HepG2 (cell line): ENCODE results near the gene EGFLAM. TPM values are rescaled to one million over a fixed set of nuclear protein-coding genes. Genes with fewer than 3 reads are reported as not detected.

Source experiments
- ATAC-seq: fragments of 200-7000 bp; cut with Tn5 transposase; 3 replicates; pipeline ENCODE4 v1.9.1; 2020; ENCODE audit warnings: mild to moderate bottlenecking, moderate library complexity
- BruUV-seq: library from RNA; stranded (reverse); fragments of 400-500 nt; replicated peaks from 2 replicates; lab custom pipeline; 2021; lab: Mats Ljungman, UMichigan
- CTCF ChIA-PET: fragments of 300-600 bp; formaldehyde crosslinking; extraction: SDS; loops from one replicate; lab custom pipeline; 2021; ENCODE audit warnings: low total read pairs, inconsistent platforms, low intra/inter-chr PET ratio; lab: Yijun Ruan, JAX
- POLR2A ChIA-PET: fragments of 350-600 bp; sonication (Branson Sonifier 250); formaldehyde crosslinking; loops from one replicate; lab custom pipeline; 2020; ENCODE audit warnings: antibody characterized with exemption, inconsistent platforms; lab: Yijun Ruan, JAX
- DNase-seq: peaks from one replicate; pipeline ENCODE4 v3.0.0-alpha.2; 2015; ENCODE audit warnings: low spot score
- FAIRE-seq: peaks from 3 replicates; lab custom pipeline; 2011; peaks lifted over from hg19 to GRCh38; lab: Jason Lieb, UNC
- H2AFZ ChIP-seq: one replicate; pipeline ENCODE4 v1.6.1; 2011; ENCODE audit warnings: low read length, inconsistent platforms
- H3K27ac ChIP-seq: fragments of 300-600 bp; 3 replicates; pipeline ENCODE4 v1.8.0; 2011; ENCODE audit warnings: mixed run types, mild to moderate bottlenecking, mixed read lengths, low read length, inconsistent platforms; ENCODE audit not compliant: insufficient read depth; ENCODE audit errors: extremely low read length
- H3K27me3 ChIP-seq, 2 experiments: fragments of 200-600 bp in 1 of 2; 2 replicates in 1 of 2; 3 replicates in 1 of 2; pipeline versions ENCODE4 v1.6.0 to v1.8.0; 2011; ENCODE audit warnings: low read length in 2 of 2, mild to moderate bottlenecking in 2 of 2, moderate library complexity in 2 of 2, inconsistent platforms in 1 of 2; ENCODE audit not compliant: insufficient read depth in 2 of 2, control insufficient read depth in 1 of 2
- H3K36me3 ChIP-seq, 2 experiments: fragments of 200-600 bp in 1 of 2; replicated peaks in 1 of 2; 2 replicates in 1 of 2; 3 replicates in 1 of 2; pipeline versions ENCODE4 v1.5.1 to v1.8.0; 2011; ENCODE audit warnings: low read length in 2 of 2, inconsistent platforms in 1 of 2; ENCODE audit not compliant: insufficient read depth in 2 of 2, control insufficient read depth in 1 of 2
- H3K4me1 ChIP-seq: 2 replicates; pipeline ENCODE4 v1.5.1; 2012; ENCODE audit warnings: low read length, inconsistent platforms; ENCODE audit not compliant: insufficient read depth
- H3K4me2 ChIP-seq: 2 replicates; pipeline ENCODE4 v1.6.0; 2011; ENCODE audit warnings: low read depth, low read length, inconsistent platforms
- H3K4me3 ChIP-seq, 3 experiments: fragments of 200-600 bp in 1 of 3; sonication (generic), shearing (Covaris generic) in 1 of 3; replicated peaks in 1 of 3; 2 replicates each; pipeline ENCODE4 v1.5.1; 2011 to 2016; ENCODE audit warnings: low read length in 3 of 3, inconsistent platforms in 2 of 3, low read depth in 2 of 3, mild to moderate bottlenecking in 2 of 3, control low read depth in 1 of 3, mixed read lengths in 1 of 3; ENCODE audit not compliant: insufficient read depth in 1 of 3
- H3K79me2 ChIP-seq: one replicate; pipeline ENCODE4 v1.6.1; 2011; ENCODE audit warnings: low read length, inconsistent platforms; ENCODE audit not compliant: insufficient read depth
- H3K9ac ChIP-seq: 2 replicates; pipeline ENCODE4 v1.6.0; 2011; ENCODE audit warnings: mild to moderate bottlenecking, low read depth, low read length, inconsistent platforms; ENCODE audit not compliant: insufficient read depth
- H3K9me3 ChIP-seq: 2 replicates; pipeline ENCODE4 v1.5.1; 2012; ENCODE audit warnings: mild to moderate bottlenecking, low read length
- H4K20me1 ChIP-seq: 2 replicates; pipeline ENCODE4 v1.6.0; 2011; ENCODE audit warnings: inconsistent platforms, mild to moderate bottlenecking, low read length, moderate library complexity; ENCODE audit not compliant: insufficient read depth
- GATA4 ChIP-seq: sonication (generic); IDR thresholded peaks from 2 replicates; pipeline ENCODE4 v1.6.1; 2016; ENCODE audit warnings: antibody characterized with exemption, low read depth, borderline replicate concordance
- GATAD2A ChIP-seq: IDR thresholded peaks from 2 replicates; pipeline ENCODE4 v1.6.1; 2016
- NR1H2 ChIP-seq: sonication (generic); formaldehyde crosslinking; IDR thresholded peaks from 2 replicates; pipeline ENCODE4 v1.8.1; 2022; ENCODE audit warnings: low read depth, missing genetic modification reagents, borderline replicate concordance
- RFXANK ChIP-seq: IDR thresholded peaks from 2 replicates; pipeline ENCODE4 v1.6.1; 2016
- SP140L ChIP-seq: sonication (generic); formaldehyde crosslinking; IDR thresholded peaks from 2 replicates; pipeline ENCODE4 v1.4.0; 2020; ENCODE audit warnings: missing genetic modification reagents, borderline replicate concordance
- SRF ChIP-seq: IDR thresholded peaks from 2 replicates; pipeline ENCODE4 v1.6.1; 2011; ENCODE audit warnings: mild to moderate bottlenecking, low read depth, low read length, moderate library complexity
- TGIF2 ChIP-seq: IDR thresholded peaks from 2 replicates; pipeline ENCODE4 v1.6.1; 2016; ENCODE audit warnings: control low read depth, missing compliant biosample characterization
- ZBTB14 ChIP-seq: sonication (generic); formaldehyde crosslinking; IDR thresholded peaks from 2 replicates; pipeline ENCODE4 v1.4.0; 2020; ENCODE audit warnings: missing genetic modification reagents
- ZBTB20 ChIP-seq: sonication (generic); formaldehyde crosslinking; IDR thresholded peaks from 2 replicates; pipeline ENCODE4 v1.8.1; 2023; ENCODE audit warnings: missing genetic modification reagents, low read depth, mild to moderate bottlenecking, borderline replicate concordance
- ZNF337 ChIP-seq: sonication (generic); formaldehyde crosslinking; IDR thresholded peaks from 2 replicates; pipeline ENCODE4 v1.5.1; 2020; ENCODE audit warnings: missing genetic modification reagents, low read depth, mild to moderate bottlenecking, borderline replicate concordance
- ZNF34 ChIP-seq: sonication (generic); formaldehyde crosslinking; IDR thresholded peaks from 2 replicates; pipeline ENCODE4 v1.4.0; 2020; ENCODE audit warnings: mild to moderate bottlenecking, missing genetic modification reagents, borderline replicate concordance
- ZNF44 ChIP-seq: sonication (generic); formaldehyde crosslinking; IDR thresholded peaks from 2 replicates; pipeline ENCODE4 v1.5.1; 2020; ENCODE audit warnings: mild to moderate bottlenecking, missing genetic modification reagents
- ZNF550 ChIP-seq: sonication (generic); formaldehyde crosslinking; IDR thresholded peaks from 2 replicates; pipeline ENCODE4 v1.4.0; 2020; ENCODE audit warnings: mild to moderate bottlenecking, missing genetic modification reagents, borderline replicate concordance
- ZNF629 ChIP-seq: sonication (generic); formaldehyde crosslinking; conservative IDR thresholded peaks from 2 replicates; pipeline ENCODE4 v1.5.0; 2020; ENCODE audit warnings: missing genetic modification reagents
- WGBS: methylation state at CpG from one replicate; pipeline ENCODE4 v1.1.6; 2017; ENCODE audit warnings: low lambda C conversion rate; 5-methylcytosine and 5-hydroxymethylcytosine counted together
- in situ Hi-C: cut with HindIII; loops from 2 replicates; pipeline ENCODE4 v1.10.0; 2017; ENCODE audit warnings: low pct_unique_long_range_greater_than_20kb; ENCODE audit not compliant: extremely low pct_ligation_motif_present
- intact Hi-C: fragments of 100-400 bp; cut with micrococcal nuclease; formaldehyde crosslinking; loops from one replicate; pipeline ENCODE4 v1.10.0; 2022; ENCODE audit not compliant: unreplicated experiment
- polyA plus RNA-seq, 8 experiments: library from polyadenylated mRNA; depleted of rRNA in 3 of 8; stranded (reverse) in 7 of 8; unstranded in 1 of 8; fragments of >200 nt; fragmentation: Illumina TruSeq in 4 of 8; extraction: Trizol in 4 of 8; gene quantifications; 2 replicates each; pipeline versions ENCODE4 v1.2.1 to v1.2.3, GENCODE V29; 2011 to 2016; ENCODE audit warnings: low read depth in 4 of 8, missing spikeins in 1 of 8, mixed read lengths in 1 of 8; ENCODE audit not compliant: insufficient read depth in 1 of 8
- total RNA-seq, 5 experiments: library from RNA; depleted of rRNA; stranded (reverse); fragments of >200 nt; fragmentation: Illumina TruSeq; extraction: Trizol; gene quantifications; 2 replicates each; pipeline ENCODE4 v1.2.3, GENCODE V29; 2016; ENCODE audit warnings: low read depth in 1 of 5
- TF ChIP-seq, protein P1 (sequence below): sonication (generic); formaldehyde crosslinking; IDR thresholded peaks from 2 replicates; pipeline ENCODE4 v1.4.0; 2020; ENCODE audit warnings: missing genetic modification reagents, borderline replicate concordance

The EGFLAM gene
- total and polyA plus RNA-seq, 2 of the 13 experiments (the other 11 are each of a cell fraction or from before 2014, with no cell fraction given): not detected

- TF ChIP-seq, protein P1, sequence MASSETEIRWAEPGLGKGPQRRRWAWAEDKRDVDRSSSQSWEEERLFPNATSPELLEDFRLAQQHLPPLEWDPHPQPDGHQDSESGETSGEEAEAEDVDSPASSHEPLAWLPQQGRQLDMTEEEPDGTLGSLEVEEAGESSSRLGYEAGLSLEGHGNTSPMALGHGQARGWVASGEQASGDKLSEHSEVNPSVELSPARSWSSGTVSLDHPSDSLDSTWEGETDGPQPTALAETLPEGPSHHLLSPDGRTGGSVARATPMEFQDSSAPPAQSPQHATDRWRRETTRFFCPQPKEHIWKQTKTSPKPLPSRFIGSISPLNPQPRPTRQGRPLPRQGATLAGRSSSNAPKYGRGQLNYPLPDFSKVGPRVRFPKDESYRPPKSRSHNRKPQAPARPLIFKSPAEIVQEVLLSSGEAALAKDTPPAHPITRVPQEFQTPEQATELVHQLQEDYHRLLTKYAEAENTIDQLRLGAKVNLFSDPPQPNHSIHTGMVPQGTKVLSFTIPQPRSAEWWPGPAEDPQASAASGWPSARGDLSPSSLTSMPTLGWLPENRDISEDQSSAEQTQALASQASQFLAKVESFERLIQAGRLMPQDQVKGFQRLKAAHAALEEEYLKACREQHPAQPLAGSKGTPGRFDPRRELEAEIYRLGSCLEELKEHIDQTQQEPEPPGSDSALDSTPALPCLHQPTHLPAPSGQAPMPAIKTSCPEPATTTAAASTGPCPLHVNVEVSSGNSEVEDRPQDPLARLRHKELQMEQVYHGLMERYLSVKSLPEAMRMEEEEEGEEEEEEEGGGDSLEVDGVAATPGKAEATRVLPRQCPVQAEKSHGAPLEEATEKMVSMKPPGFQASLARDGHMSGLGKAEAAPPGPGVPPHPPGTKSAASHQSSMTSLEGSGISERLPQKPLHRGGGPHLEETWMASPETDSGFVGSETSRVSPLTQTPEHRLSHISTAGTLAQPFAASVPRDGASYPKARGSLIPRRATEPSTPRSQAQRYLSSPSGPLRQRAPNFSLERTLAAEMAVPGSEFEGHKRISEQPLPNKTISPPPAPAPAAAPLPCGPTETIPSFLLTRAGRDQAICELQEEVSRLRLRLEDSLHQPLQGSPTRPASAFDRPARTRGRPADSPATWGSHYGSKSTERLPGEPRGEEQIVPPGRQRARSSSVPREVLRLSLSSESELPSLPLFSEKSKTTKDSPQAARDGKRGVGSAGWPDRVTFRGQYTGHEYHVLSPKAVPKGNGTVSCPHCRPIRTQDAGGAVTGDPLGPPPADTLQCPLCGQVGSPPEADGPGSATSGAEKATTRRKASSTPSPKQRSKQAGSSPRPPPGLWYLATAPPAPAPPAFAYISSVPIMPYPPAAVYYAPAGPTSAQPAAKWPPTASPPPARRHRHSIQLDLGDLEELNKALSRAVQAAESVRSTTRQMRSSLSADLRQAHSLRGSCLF: no peak
- TF ChIP-seq ZNF44 (CRISPR knock-in tag) (no peak), NR1H2 (CRISPR knock-in tag) (no peak), SP140L (CRISPR knock-in tag) (no peak)
Observed at GRCh38 chr5:38396766-38397165, 138.4 kb downstream of the EGFLAM start (continued).

DNA sequence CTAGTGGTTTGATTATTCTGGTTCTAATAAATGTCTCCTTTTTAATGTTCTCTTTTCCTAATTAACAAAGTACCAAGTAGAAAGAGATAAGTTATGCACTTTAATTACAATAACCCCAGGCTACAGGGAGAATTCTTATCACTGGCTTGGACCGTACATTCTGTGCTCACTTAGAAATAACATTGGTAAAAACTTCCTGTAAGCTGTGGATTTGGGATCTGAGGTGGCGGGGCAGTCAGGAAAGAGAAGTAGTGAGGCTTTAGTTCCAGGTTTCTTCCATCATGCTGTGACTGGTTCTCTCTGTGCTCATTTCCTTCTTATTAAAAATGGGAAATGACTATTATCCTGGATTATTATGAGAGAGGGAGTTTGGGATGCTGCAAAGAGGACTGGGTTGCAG is 142.0 kb downstream of the EGFLAM start:
- H3K27me3 ChIP-seq: peaks cover 0 to 16% of the 10 kb centered on the region in 2 experiments; a peak in 2 of 5 replicates
- ChIA-PET CTCF (no interaction called here), POLR2A (no interaction called here)
- H4K20me1 ChIP-seq: no peaks in the 10 kb centered on the region
- no peak overlapping the region for H2AFZ ChIP-seq
- no peaks in the 10 kb centered on the region for H3K79me2 ChIP-seq
- no TSS peak for BruUV-seq
- H3K4me1 ChIP-seq: no peaks in the 10 kb centered on the region
- H3K36me3 ChIP-seq: no peaks in the 10 kb centered on the region
- WGBS: 80% methylated on average over 2 of the region's 2 CpGs
- no peak overlapping the region for H3K9ac ChIP-seq
- no peak overlapping the region for H3K4me3 ChIP-seq
- no peak for ATAC-seq
- H3K4me2 ChIP-seq: no peak overlapping the region
- H3K9me3 ChIP-seq: no peaks in the 10 kb centered on the region
- FAIRE-seq: no peak
- in situ Hi-C loops (loop anchor here (5.0 kb wide), 1 partner anchor 193 kb away; no protein-coding TSS in a partner anchor), intact Hi-C loops (no loop called here)
- H3K27ac ChIP-seq: no peak overlapping the region
- no peak for DNase-seq
- TF ChIP-seq ZBTB20 (CRISPR knock-in tag): no peak
- no peak for TF ChIP-seq ZNF34
- TF ChIP-seq GATA4: no peak
- no peak for TF ChIP-seq ZNF629 (CRISPR knock-in tag)
- TF ChIP-seq SRF: no peak
- TF ChIP-seq ZNF550 (CRISPR knock-in tag): no peak
- no peak for TF ChIP-seq GATAD2A (CRISPR knock-in tag)
- TF ChIP-seq ZBTB14 (CRISPR knock-in tag): no peak
- TF ChIP-seq ZNF337 (CRISPR knock-in tag): no peak
- TF ChIP-seq TGIF2 (CRISPR knock-in tag): no peak
- no peak for TF ChIP-seq RFXANK (CRISPR knock-in tag)
